Central memory CD8-positive, alpha-beta T cell (primary cell): ENCODE measurements around the gene WNT3A.

Source experiments
- ATAC-seq: fragments of 150-1000 bp; cut with Tn5 transposase; replicated peaks from 2 replicates; pipeline ENCODE4 v1.10.0; 2022; ENCODE audit warnings: mild to moderate bottlenecking, moderate FRiP score, moderate number of reproducible peaks; ENCODE audit not compliant: poor library complexity, severe bottlenecking; ENCODE audit errors: extremely low read depth
- DNase-seq, 2 donors: peaks; one replicate each; pipeline ENCODE4 v3.0.0; 2021; ENCODE audit warnings: low spot score in 2 of 2
- H3K27ac Mint-ChIP-seq: one replicate; pipeline ENCODE4 v1.8.0; 2022; ENCODE audit warnings: low read depth, mild to moderate bottlenecking, moderate library complexity, mixed read lengths
- H3K27me3 Mint-ChIP-seq: one replicate; pipeline ENCODE4 v1.8.0; 2022; ENCODE audit warnings: mixed read lengths
- H3K36me3 Mint-ChIP-seq: one replicate; pipeline ENCODE4 v1.8.0; 2022; ENCODE audit warnings: mild to moderate bottlenecking, moderate library complexity, mixed read lengths; ENCODE audit not compliant: insufficient read depth
- H3K4me1 Mint-ChIP-seq: one replicate; pipeline ENCODE4 v1.8.0; 2022; ENCODE audit warnings: mixed read lengths
- H3K4me3 Mint-ChIP-seq: one replicate; pipeline ENCODE4 v1.8.0; 2022; ENCODE audit warnings: mild to moderate bottlenecking, moderate library complexity, mixed read lengths
- H3K9me3 Mint-ChIP-seq: one replicate; pipeline ENCODE4 v1.8.0; 2022; ENCODE audit warnings: mixed read lengths

Gene WNT3A

GRCh38 chr1:228109073-228109961 lies 102.5 kb downstream of the WNT3A start, which contains the start of gene MRPL55:
MRPL55 (minus strand) TSS chr1:228109299; CDS start chr1:228108260, 1,039 bp downstream.
- Mint-ChIP-seq H3K9me3 (no peaks in the 10 kb centered on the region), H3K27me3 (no peaks in the 10 kb centered on the region), H3K27ac (peak within 1 kb of the TSS; percentile 88), H3K4me3 (peak within 1 kb of the TSS; percentile 83), H3K36me3 (peaks cover 17% of the 10 kb centered on the region), H3K4me1 (peaks cover 14% of the 10 kb centered on the region)
- peak; percentile 97 for ATAC-seq
- peak; percentile 99 to 100 for DNase-seq

GRCh38 chr1:228109962-228110488 lies 103.2 kb downstream of the WNT3A start:
- Mint-ChIP-seq H3K36me3 (peaks cover 17% of the 10 kb centered on the region), H3K4me3 (peak overlapping the region; percentile 83), H3K27me3 (no peaks in the 10 kb centered on the region), H3K4me1 (peaks cover 14% of the 10 kb centered on the region), H3K27ac (peak overlapping the region; percentile 88), H3K9me3 (no peaks in the 10 kb centered on the region)
- no peak for ATAC-seq
- no peak for DNase-seq

DNA sequence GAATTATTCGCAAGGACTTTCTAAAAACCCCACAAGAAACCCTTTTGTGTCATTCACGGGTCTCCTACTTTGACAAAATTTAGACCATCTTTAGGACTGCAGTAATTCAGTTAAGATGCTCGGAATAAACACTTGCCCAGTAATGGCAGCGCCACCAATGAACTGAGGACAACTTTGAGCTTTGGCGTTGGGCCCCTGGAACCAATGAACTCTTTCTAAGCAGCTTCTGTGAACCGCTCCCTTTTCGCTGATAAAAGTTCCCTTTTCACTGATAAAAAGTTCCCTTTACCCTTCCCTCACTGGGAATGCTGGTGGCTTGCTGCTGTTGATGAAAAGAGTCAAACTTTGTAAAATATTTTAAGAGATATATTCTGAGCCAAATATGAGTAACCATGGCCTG lies 103.8 kb downstream of the WNT3A start:
- H3K36me3 Mint-ChIP-seq: peaks cover 17% of the 10 kb centered on the region

More for the DNA sequence above, 103.8 kb downstream of the WNT3A start:
- Mint-ChIP-seq H3K4me3 (no peak overlapping the region), H3K9me3 (no peaks in the 10 kb centered on the region), H3K27me3 (no peaks in the 10 kb centered on the region), H3K4me1 (peaks cover 14% of the 10 kb centered on the region), H3K27ac (peak overlapping the region; percentile 46)
- DNase-seq: no peak
- ATAC-seq: no peak
